ENCODE measurements around the gene ABCG4.
"Not testable (repeated sequence)": the region's sequence is repeated elsewhere in the genome, so short reads cannot be mapped to it uniquely, and the experiment has no call there.

ABCG4 gene

DNA sequence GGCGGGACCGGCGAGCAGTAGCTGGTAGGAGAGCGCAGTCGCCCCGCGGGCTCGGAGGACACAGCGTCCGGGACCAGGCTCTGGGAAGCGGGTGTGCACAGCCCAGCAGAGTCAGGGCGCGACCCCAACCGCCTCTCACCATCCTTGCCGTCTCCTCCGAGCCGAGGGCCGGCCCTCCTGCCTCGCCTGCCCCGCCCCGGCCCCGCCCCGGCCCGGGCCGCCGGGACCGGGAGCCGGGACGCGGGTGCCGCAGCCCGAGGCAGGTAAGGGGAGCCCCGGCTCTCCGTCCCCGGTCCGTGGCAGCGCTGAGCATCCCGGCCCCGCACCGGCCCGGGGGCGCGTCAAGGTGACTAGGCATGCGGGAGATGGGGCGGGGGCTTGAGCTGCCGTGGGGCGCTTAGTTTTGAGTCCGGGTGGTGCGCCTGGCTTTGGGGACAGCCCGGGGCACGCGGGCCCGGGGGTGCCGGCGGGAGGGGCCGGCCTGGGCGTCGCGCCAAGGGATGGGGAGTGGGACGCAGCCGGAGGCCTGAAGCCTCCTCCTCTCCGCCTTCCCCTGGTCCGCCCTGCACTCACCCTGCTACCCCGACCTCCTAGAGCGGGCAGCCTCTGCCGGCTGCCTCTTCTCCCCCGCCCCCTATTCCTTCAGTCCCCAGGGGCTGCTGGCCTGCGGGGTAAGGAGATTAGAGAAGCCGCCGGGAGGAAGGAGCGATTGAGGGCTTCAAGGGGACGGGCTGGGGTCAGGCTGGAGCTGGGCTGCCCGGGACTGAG, at the start of gene ABCG4:
ABCG4 (plus strand) TSS at position 35 of the 768 bp plus-strand sequence. CDS start 914 bp downstream, outside the sequence.
- no peak for DNase-seq (ENCODE audit: low read depth)

- no peak for DNase-seq (ENCODE audit: low read depth)
These were observed 49.1 kb upstream of the ABCG4 start for GRCh38 chr11:119099711-119100110.

GRCh38 chr11:119100246-119100970, 48.4 kb upstream of the ABCG4 start:
- DNase-seq (ENCODE audit: low read depth), result no peak

- DNase-seq (ENCODE audit: low read depth), result no peak
These were observed 47.7 kb upstream of the ABCG4 start for GRCh38 chr11:119100994-119101758.

GRCh38 chr11:119101759-119102423, 47.0 kb upstream of the ABCG4 start, which contains the start of gene DPAGT1:
DPAGT1 (minus strand) TSS chr11:119101853; CDS start chr11:119101655, 198 bp downstream.
- peak; percentile 88 for DNase-seq (ENCODE audit: low read depth)

- DNase-seq (ENCODE audit: low read depth), result not testable (repeated sequence)
These were observed 45.6 kb upstream of the ABCG4 start for GRCh38 chr11:119103161-119103664.

- DNase-seq (ENCODE audit: low read depth), result no peak
These were observed 45.1 kb upstream of the ABCG4 start for GRCh38 chr11:119103793-119104192.

DNA sequence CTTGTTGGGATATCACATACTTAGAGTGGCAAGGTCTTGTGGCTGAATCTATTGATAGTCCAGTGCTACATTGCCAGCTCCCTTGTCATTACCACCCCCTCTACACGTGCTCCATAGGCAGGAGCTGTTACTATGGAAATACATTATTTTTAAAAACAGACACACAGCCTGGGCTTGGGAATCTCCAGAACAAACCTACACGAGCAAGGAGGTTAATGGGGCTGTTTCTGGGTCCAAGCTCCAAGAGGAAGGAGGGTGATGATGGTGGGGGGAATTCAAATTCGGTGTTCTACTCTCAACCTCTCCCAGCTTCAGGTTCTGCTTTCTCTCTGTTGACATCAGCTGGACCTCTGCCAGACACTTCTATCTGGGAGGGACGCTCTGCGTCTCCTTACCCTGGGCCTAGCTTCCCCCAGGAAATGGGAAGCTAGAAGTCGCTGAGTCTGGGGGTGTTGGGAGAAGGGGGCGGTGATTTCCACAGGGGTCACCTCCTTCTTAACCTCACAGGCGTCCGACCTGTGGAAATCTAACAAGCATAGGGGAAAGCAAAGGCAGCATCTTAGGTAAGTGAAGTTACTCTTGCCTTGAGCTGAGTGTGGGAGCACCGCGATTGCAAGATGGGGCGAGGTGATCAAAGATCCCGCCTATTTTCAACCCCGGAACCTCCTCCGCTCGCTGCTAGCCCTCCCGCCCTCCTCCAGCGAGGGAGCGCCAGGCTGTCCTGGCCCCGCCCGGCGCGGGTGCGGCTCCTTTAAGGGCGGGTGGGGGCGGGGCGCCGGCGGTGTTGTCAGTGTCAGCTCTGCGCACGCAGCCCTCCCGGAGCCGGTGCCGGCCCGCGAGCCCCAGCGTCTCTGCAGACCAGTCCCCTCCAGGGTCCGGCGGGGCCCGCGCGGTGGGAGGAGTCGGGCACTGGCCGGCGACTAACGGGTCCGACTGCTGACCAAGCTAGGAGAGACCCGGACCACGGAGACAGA, 42.0 kb upstream of the ABCG4 start, which contains the start of gene C2CD2L:
C2CD2L (plus strand) TSS at position 781 of the 974 bp plus-strand sequence. CDS start 398 bp downstream, outside the sequence.
- peak; percentile 49 for DNase-seq (ENCODE audit: low read depth)

DNA sequence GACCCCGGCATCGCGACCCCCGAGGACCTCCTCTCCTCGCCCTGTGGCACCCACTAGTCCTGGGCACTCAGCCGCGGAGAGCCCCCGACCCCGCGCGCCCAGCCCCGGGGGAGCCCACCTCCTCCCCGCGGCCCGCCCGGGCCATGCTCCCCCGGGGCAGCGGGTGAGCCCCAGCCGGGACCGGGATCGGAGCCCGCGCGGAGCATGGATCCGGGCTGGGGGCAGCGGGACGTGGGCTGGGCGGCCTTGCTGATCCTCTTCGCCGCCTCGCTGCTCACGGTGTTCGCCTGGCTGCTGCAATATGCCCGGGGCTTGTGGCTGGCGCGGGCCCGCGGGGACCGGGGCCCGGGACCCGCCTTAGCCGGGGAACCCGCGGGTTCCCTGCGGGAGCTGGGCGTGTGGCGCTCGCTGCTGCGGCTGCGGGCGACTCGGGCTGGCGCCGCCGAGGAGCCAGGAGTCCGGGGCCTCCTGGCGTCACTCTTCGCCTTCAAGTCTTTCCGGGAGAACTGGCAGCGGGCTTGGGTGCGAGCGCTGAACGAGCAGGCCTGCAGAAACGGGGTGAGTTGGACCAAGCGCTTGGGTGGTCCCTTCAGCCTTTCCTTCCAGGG, 41.2 kb upstream of the ABCG4 start:
- DNase-seq (ENCODE audit: low read depth), result no peak

- DNase-seq (ENCODE audit: low read depth), result no peak
These were observed 40.6 kb upstream of the ABCG4 start for GRCh38 chr11:119108146-119108856.

GRCh38 chr11:119108857-119109221, 40.0 kb upstream of the ABCG4 start:
- no peak for DNase-seq (ENCODE audit: low read depth)

- DNase-seq (ENCODE audit: low read depth), result no peak
These were observed 39.0 kb upstream of the ABCG4 start for GRCh38 chr11:119109843-119110242.

DNA sequence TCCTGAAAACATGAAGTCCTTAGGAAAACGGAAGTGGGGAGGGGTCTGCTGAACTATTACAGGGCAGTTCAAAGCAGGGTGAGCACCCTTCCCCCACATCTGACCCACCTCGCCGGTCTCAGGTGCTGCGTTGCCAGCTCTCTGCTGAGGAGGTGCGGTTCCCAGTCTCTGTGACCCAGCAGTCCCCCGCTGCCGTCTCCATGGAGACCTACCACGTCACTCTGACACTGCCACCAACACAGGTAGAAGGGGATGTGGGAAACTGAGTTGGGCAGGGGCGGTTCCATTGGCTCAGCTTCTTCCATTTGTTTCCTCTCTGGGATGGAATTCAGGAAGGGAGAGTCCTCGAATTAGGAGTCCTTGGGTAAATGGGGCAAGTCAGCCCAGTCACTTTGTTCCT, 38.4 kb upstream of the ABCG4 start:
- no peak for DNase-seq (ENCODE audit: low read depth)

DNA sequence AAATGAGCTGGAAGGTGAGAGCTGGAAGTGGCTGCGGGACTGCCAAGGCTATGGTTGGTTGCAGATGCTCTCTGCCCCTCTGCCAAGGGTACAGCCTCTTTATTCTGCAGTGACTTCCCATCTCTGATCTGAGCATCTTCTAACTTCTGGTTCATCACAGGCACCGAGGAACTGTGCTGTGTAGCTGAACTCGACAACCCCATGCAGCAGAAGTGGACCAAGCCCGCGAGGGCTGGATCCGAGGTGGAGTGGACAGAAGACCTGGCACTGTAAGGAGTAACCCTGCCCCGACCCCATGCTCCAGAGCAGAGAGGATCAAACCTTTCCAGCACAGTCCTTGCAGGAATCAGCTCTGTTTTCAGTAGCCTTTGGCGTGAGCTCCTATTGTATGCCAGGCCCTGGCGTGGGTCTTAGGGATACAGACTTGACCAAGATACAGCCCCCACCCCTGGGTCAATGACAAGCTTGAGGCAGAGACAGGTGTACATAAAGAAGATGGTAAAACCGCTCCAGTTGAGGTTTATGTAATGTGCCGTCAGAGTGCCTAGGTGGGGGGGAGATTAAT, 37.4 kb upstream of the ABCG4 start:
- no peak for DNase-seq (ENCODE audit: low read depth)

- no peak for DNase-seq (ENCODE audit: low read depth)
These were observed 36.4 kb upstream of the ABCG4 start for GRCh38 chr11:119112314-119113020.

DNA sequence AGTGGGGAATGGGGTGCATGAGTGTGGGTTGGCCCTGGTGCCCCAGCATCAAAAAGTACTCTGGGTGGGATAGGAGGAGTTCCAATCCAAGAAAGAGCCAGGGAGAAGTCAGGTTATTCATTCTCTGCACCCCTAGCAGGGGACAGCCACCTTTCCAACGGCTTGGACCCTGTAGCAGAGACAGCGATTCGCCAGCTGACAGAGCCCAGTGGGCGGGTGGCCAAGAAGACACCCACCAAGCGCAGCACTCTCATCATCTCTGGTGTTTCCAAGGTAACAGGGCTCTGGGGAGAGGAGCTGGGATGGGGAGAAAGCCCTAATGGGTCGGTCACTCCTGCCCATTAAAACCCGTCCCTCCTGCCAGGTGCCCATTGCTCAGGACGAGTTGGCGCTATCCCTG, 35.1 kb upstream of the ABCG4 start:
- DNase-seq (ENCODE audit: low read depth), result no peak

DNA sequence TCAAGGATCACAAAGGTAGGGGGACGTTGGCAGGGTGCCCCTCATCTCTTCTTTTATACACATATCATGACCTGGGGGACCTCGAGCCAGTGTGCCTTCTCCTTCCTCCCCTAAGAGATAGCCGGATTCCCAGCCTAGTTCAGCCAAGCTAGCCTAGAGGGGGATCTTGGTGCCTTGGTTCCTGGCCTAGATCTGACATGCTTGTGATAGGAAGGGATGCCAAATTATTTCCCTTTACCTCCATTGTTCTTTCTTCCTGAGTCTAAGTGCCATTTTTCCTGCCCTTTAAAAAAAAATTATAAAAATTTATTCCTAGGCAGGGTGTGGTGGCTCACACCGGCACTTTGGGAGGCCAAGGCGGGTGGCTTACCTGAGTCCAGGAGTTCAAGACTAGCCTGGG, 34.5 kb upstream of the ABCG4 start:
- no peak for DNase-seq (ENCODE audit: low read depth)

GRCh38 chr11:119115484-119116234, 33.2 kb upstream of the ABCG4 start:
- DNase-seq (ENCODE audit: low read depth), result no peak
